HepG2 (cell line): ENCODE results near the gene DDX39B. TPM values are rescaled to one million over a fixed set of nuclear protein-coding genes. Genes with fewer than 3 reads are reported as not detected.
A peak's percentile ranks its signal among the peaks of the same experiment; 100 is the strongest.

Experiments used
- CCAR2 ChIP-seq: fragments of 200-400 bp; formaldehyde crosslinking; optimal IDR thresholded peaks from 2 replicates; pipeline ENCODE3; 2018; ENCODE audit warnings: low read depth, mild to moderate bottlenecking, low read length, moderate library complexity
- CEBPG ChIP-seq: IDR thresholded peaks from 2 replicates; pipeline ENCODE4 v1.6.1; 2016
- HOXA3 ChIP-seq: sonication (generic); formaldehyde crosslinking; IDR thresholded peaks from 2 replicates; pipeline ENCODE4 v1.5.0; 2020; ENCODE audit warnings: missing genetic modification reagents
- KLF13 ChIP-seq: sonication (generic); formaldehyde crosslinking; IDR thresholded peaks from 2 replicates; pipeline ENCODE4 v1.4.0; 2020; ENCODE audit warnings: mild to moderate bottlenecking, missing genetic modification reagents
- MIER3 ChIP-seq: IDR thresholded peaks from 2 replicates; pipeline ENCODE4 v1.6.1; 2016; ENCODE audit warnings: missing compliant biosample characterization, borderline replicate concordance
- MLLT10 ChIP-seq: sonication (generic); formaldehyde crosslinking; IDR thresholded peaks from 2 replicates; pipeline ENCODE4 v1.4.0; 2020; ENCODE audit warnings: missing genetic modification reagents
- NFE2 ChIP-seq: sonication (generic); formaldehyde crosslinking; IDR thresholded peaks from 2 replicates; pipeline ENCODE4 v1.4.0; 2020; ENCODE audit warnings: missing genetic modification reagents
- NR2F6 ChIP-seq, 2 experiments: IDR thresholded peaks; 2 replicates each; pipeline ENCODE4 v1.6.1; 2016; ENCODE audit warnings: antibody characterized with exemption in 1 of 2, mild to moderate bottlenecking in 1 of 2
- PHF20 ChIP-seq: sonication (generic); formaldehyde crosslinking; IDR thresholded peaks from 2 replicates; pipeline ENCODE4 v1.5.0; 2020; ENCODE audit warnings: mild to moderate bottlenecking, missing genetic modification reagents
- POLR2AphosphoS2 ChIP-seq: IDR thresholded peaks from 2 replicates; pipeline ENCODE4 v1.6.1; 2011; ENCODE audit warnings: low read depth, low read length, improper control_type of control experiment
- SOX6 ChIP-seq, 2 experiments: fragments of 450-650 bp in 1 of 2; sonication (generic) in 1 of 2; formaldehyde crosslinking in 1 of 2; IDR thresholded peaks; 2 replicates each; pipeline versions ENCODE4 v1.4.0 to v1.6.1; 2017 to 2020; ENCODE audit warnings: antibody characterized with exemption in 1 of 2, mild to moderate bottlenecking in 1 of 2, missing genetic modification reagents in 1 of 2
- ZFAT ChIP-seq: sonication (generic); formaldehyde crosslinking; conservative IDR thresholded peaks from 2 replicates; pipeline ENCODE4 v1.8.1; 2023; ENCODE audit warnings: missing genetic modification reagents, inconsistent platforms
- ZNF274 ChIP-seq: sonication (generic); formaldehyde crosslinking; IDR thresholded peaks from 2 replicates; pipeline ENCODE4 v1.5.1; 2020; ENCODE audit warnings: mild to moderate bottlenecking, missing genetic modification reagents
- ZNF496 ChIP-seq: sonication (generic); formaldehyde crosslinking; IDR thresholded peaks from 2 replicates; pipeline ENCODE4 v1.8.1; 2023; ENCODE audit warnings: mild to moderate bottlenecking, moderate library complexity, missing genetic modification reagents; ENCODE audit not compliant: insufficient replicate concordance
- polyA plus RNA-seq, 8 experiments: library from polyadenylated mRNA; depleted of rRNA in 3 of 8; stranded (reverse) in 7 of 8; unstranded in 1 of 8; fragments of >200 nt; fragmentation: Illumina TruSeq in 4 of 8; extraction: Trizol in 4 of 8; gene quantifications; 2 replicates each; pipeline versions ENCODE4 v1.2.1 to v1.2.3, GENCODE V29; 2011 to 2016; ENCODE audit warnings: low read depth in 4 of 8, missing spikeins in 1 of 8, mixed read lengths in 1 of 8; ENCODE audit not compliant: insufficient read depth in 1 of 8
- total RNA-seq, 5 experiments: library from RNA; depleted of rRNA; stranded (reverse); fragments of >200 nt; fragmentation: Illumina TruSeq; extraction: Trizol; gene quantifications; 2 replicates each; pipeline ENCODE4 v1.2.3, GENCODE V29; 2016; ENCODE audit warnings: low read depth in 1 of 5
- TF ChIP-seq, protein P1 (sequence below): sonication (generic); formaldehyde crosslinking; IDR thresholded peaks from 2 replicates; pipeline ENCODE4 v1.4.0; 2020; ENCODE audit warnings: missing genetic modification reagents
- TF ChIP-seq, protein P2 (sequence below): IDR thresholded peaks from 2 replicates; pipeline ENCODE4 v1.6.1; 2016; ENCODE audit warnings: missing biosample characterization, missing genetic modification reagents, low read depth
- TF ChIP-seq, protein P3 (sequence below): sonication (generic); formaldehyde crosslinking; IDR thresholded peaks from 2 replicates; pipeline ENCODE4 v1.8.0; 2023; ENCODE audit warnings: mild to moderate bottlenecking, missing genetic modification reagents
- TF ChIP-seq, protein P4 (sequence below): sonication (generic); formaldehyde crosslinking; IDR thresholded peaks from 2 replicates; pipeline ENCODE4 v1.4.0; 2020; ENCODE audit warnings: missing genetic modification reagents

The DDX39B gene
- total and polyA plus RNA-seq, 2 of the 13 experiments (the other 11 are each of a cell fraction or from before 2014, with no cell fraction given), result 570 to 678 TPM

DNA sequence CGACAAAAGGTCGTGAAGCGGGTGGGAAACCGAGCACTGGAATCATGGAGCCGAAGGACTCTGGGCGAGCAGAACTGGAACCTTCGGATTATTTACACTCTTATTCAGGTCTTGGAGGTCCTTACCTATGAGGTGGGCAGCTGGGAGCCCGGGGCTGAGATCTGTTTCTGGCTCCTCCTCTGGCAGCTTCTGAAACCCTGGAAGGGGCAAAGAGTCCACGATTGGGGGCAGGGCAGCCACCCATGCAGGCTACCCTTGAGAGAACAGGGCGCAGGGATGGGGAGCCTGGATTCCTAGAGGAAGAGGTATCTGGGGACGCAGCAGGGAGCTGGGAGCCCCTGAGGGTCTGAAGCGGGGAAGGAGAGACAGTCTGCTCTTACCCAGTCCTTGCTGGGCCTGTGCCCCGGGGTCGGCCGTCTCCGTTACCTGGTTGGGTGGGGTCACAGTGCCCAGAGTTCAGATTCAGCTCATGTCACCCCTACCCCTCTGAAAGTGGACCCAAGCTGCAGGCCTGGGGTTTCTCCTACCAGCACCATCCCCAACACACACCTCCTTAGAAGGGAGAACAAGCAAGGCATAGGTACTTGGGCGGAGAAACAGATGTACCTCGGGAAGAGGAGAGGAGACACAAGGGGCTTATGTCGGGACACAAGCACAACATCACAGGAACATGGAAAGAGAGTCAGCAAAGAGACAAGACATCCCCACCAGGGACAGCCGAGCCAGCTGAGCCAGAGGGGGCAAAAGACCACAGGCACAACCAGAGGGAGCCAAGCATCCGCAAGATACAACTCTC is 39.8 kb upstream of the DDX39B start (continued):
- TF ChIP-seq, protein P1, sequence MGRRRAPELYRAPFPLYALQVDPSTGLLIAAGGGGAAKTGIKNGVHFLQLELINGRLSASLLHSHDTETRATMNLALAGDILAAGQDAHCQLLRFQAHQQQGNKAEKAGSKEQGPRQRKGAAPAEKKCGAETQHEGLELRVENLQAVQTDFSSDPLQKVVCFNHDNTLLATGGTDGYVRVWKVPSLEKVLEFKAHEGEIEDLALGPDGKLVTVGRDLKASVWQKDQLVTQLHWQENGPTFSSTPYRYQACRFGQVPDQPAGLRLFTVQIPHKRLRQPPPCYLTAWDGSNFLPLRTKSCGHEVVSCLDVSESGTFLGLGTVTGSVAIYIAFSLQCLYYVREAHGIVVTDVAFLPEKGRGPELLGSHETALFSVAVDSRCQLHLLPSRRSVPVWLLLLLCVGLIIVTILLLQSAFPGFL (CRISPR knock-in tag), result no peak
- TF ChIP-seq ZNF274 (no peak), POLR2AphosphoS2 (no peak), KLF13 (no peak), SOX6 (IDR thresholded peaks at IDR 0.05) (no peak), SOX6 (CRISPR knock-in tag; IDR thresholded peaks at IDR 0.05) (no peak), HOXA3 (CRISPR knock-in tag) (no peak), NR2F6 (IDR thresholded peaks at IDR 0.05) (0 out of 2 replicates have a peak, but pooled peaks have one; percentile 7), NR2F6 (CRISPR knock-in tag; IDR thresholded peaks at IDR 0.05) (no peak), ZNF496 (no peak), CEBPG (CRISPR knock-in tag) (no peak), NFE2 (CRISPR knock-in tag) (no peak), MIER3 (no peak), PHF20 (CRISPR knock-in tag) (0 out of 2 replicates have a peak, but pooled peaks have one; percentile 12), CCAR2 (no peak), ZFAT (CRISPR knock-in tag) (no peak), MLLT10 (no peak)
- TF ChIP-seq, protein P2, sequence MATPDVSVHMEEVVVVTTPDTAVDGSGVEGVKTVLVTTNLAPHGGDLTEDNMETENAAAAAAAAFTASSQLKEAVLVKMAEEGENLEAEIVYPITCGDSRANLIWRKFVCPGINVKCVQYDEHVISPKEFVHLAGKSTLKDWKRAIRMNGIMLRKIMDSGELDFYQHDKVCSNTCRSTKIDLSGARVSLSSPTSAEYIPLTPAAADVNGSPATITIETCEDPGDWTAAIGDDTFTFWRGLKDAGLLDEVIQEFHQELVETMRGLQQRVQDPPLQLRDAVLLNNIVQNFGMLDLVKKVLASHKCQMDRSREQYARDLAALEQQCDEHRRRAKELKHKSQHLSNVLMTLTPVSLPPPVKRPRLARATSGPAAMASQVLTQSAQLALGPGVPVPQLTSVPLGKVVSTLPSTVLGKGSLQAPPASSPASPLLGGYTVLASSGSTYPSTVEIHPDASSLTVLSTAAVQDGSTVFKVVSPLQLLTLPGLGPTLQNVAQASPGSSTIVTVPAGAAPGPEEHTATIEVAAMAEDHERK (CRISPR knock-in tag), result no peak
- TF ChIP-seq, protein P3, sequence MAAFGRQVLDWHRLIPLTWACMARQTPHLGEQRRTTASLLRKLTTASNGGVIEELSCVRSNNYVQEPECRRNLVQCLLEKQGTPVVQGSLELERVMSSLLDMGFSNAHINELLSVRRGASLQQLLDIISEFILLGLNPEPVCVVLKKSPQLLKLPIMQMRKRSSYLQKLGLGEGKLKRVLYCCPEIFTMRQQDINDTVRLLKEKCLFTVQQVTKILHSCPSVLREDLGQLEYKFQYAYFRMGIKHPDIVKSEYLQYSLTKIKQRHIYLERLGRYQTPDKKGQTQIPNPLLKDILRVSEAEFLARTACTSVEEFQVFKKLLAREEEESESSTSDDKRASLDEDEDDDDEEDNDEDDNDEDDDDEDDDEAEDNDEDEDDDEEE (CRISPR knock-in tag), result no peak
- TF ChIP-seq, protein P4, sequence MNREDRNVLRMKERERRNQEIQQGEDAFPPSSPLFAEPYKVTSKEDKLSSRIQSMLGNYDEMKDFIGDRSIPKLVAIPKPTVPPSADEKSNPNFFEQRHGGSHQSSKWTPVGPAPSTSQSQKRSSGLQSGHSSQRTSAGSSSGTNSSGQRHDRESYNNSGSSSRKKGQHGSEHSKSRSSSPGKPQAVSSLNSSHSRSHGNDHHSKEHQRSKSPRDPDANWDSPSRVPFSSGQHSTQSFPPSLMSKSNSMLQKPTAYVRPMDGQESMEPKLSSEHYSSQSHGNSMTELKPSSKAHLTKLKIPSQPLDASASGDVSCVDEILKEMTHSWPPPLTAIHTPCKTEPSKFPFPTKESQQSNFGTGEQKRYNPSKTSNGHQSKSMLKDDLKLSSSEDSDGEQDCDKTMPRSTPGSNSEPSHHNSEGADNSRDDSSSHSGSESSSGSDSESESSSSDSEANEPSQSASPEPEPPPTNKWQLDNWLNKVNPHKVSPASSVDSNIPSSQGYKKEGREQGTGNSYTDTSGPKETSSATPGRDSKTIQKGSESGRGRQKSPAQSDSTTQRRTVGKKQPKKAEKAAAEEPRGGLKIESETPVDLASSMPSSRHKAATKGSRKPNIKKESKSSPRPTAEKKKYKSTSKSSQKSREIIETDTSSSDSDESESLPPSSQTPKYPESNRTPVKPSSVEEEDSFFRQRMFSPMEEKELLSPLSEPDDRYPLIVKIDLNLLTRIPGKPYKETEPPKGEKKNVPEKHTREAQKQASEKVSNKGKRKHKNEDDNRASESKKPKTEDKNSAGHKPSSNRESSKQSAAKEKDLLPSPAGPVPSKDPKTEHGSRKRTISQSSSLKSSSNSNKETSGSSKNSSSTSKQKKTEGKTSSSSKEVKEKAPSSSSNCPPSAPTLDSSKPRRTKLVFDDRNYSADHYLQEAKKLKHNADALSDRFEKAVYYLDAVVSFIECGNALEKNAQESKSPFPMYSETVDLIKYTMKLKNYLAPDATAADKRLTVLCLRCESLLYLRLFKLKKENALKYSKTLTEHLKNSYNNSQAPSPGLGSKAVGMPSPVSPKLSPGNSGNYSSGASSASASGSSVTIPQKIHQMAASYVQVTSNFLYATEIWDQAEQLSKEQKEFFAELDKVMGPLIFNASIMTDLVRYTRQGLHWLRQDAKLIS (CRISPR knock-in tag), result no peak
